RCC 7860 (cell line): Measurements from ENCODE around the gene SPDYE5.
"Not testable (repeated sequence)": the region's sequence is repeated elsewhere in the genome, so short reads cannot be mapped to it uniquely, and the experiment has no call there.

ENCODE experiments used
- DNase-seq: peaks from one replicate; pipeline ENCODE4 v3.0.0-alpha.2; 2015; ENCODE audit warnings: low spot score
- FAIRE-seq: peaks from 2 replicates; lab custom pipeline; 2012; peaks lifted over from hg19 to GRCh38; lab: Jason Lieb, UNC

The SPDYE5 gene

GRCh38 chr7:75492020-75492419 lies at the start of gene SPDYE5:
Gene SPDYE5 (plus strand): TSS chr7:75492320. CDS start chr7:75494048, 1,728 bp downstream.
- not testable (repeated sequence) for FAIRE-seq, DNase-seq

DNA sequence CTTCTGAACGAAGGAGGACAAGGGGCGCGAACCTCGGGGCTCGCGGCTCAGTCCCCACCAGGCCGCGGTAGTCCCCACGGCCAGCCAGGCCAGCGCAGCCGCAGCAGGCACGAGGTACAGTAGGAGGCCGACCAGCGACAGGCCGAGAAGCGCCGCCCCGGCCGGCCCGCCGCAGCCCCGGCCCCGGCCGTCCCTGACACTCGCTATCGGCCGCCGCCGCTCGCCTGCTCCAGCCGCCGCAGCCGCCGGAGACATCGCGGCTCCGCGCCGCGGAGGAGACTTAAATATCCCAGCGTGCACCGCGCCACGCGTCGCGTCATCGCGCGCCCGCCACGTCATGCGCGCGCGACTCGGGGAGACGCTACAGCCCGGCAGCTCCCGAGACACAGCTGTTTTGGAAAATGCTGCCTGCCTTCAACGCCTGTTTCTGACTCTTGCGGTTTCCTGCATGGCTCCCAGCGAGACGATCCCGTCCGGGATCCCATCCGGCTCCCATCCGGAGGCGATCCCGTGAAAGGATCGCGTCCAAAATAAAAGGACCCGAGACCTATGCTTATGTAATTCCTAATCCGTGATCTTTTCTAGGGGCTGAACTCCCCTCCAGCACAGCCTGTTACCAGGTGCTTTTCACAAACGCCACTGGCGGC lies 49.5 kb upstream of the SPDYE5 start:
- not testable (repeated sequence) for FAIRE-seq

DNA sequence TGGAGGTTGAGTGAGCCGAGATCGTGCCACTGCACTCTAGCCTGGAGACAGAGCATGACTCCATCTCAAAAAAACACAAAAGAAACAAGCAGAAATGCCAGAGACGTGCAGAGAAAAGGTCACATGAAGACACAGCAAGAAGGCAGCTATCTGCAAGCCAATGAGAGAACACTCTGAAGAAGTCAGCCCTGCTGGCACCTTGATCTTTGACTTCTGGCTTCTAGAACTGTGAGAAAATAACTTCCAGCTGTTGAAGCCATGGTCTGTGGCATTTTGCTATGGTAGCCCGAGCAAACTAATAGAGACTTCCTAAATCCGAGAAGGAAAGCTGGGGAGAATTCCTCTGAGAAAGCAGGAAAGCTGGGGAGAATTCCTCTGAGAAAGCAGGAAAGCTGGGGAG lies 42.2 kb upstream of the SPDYE5 start:
- not testable (repeated sequence) for DNase-seq, FAIRE-seq

More for the DNA sequence above, 49.5 kb upstream of the SPDYE5 start:
- DNase-seq = not testable (repeated sequence)

DNA sequence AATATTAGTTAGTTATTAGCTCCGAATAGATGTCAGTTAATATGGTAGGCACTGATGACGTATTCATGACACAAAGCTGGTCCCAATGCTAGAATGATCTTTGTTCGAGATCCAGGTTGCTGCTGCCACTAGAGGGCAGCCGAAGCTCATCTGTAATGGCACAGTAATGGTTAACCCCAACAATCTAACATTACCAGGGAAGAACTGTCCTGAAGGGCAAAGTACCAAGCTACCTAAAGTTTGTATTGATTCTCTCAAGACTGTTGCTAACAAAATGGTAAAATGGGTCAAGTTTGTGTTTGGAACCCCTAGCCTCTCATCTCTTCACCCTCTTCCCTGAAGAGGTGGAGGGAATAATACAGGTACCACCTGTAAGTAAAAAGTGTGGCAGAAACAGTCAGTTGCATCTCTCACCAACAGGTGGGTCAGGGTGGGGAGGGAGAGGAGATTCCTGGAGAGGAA lies 39.6 kb upstream of the SPDYE5 start:
- DNase-seq = not testable (repeated sequence)
- peak; percentile 82 for FAIRE-seq

- DNase-seq, FAIRE-seq: not testable (repeated sequence)
Measured at GRCh38 chr7:75456403-75456802, 35.7 kb upstream of the SPDYE5 start.

GRCh38 chr7:75458034-75458433 lies 34.1 kb upstream of the SPDYE5 start:
- FAIRE-seq, DNase-seq: not testable (repeated sequence)

- not testable (repeated sequence) for DNase-seq, FAIRE-seq
Measured at GRCh38 chr7:75460541-75460940, 31.6 kb upstream of the SPDYE5 start.

DNA sequence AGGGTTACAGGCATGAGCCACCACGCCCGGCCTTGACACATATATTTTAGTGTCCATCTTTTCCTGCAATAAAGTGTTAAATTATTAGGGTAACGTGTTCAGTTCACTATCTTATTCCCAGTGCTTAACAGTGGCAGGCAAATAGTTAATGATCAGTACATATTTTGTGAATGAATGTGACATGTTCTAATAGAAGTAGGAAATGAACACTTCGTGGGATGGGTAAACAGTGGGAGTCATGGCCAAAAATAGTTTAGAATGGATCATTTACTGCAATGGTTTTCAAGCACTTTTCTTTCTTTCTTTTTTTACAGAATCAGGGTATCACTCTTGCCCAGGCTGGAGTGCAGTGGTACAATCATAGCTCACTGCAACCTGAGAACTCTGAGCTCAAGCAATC lies 22.0 kb upstream of the SPDYE5 start:
- DNase-seq = not testable (repeated sequence)

GRCh38 chr7:75477457-75477856 lies 14.7 kb upstream of the SPDYE5 start:
- DNase-seq, FAIRE-seq: not testable (repeated sequence)

More for the DNA sequence above, 22.0 kb upstream of the SPDYE5 start:
- FAIRE-seq = not testable (repeated sequence)

DNA sequence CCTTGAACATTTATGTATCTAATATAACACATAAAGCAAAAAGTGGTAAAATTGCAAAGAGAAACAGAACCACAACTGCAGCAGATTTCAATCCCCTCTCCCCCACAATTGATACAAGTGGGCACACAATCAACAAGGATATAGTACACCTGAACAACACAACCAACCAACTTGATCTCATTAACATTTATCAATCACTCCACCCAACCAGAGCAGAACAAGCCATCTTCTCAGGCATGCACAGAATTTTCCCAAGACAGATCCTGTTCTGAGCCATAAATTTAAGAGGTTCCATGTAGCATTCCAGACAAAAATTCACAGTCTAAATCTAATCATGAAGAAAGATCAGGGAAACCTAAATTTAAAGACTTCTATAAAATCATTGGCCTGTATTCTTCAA lies 11.8 kb upstream of the SPDYE5 start:
- FAIRE-seq, DNase-seq: not testable (repeated sequence)

GRCh38 chr7:75485355-75485978 lies 6.7 kb upstream of the SPDYE5 start:
- not testable (repeated sequence) for DNase-seq, FAIRE-seq

DNA sequence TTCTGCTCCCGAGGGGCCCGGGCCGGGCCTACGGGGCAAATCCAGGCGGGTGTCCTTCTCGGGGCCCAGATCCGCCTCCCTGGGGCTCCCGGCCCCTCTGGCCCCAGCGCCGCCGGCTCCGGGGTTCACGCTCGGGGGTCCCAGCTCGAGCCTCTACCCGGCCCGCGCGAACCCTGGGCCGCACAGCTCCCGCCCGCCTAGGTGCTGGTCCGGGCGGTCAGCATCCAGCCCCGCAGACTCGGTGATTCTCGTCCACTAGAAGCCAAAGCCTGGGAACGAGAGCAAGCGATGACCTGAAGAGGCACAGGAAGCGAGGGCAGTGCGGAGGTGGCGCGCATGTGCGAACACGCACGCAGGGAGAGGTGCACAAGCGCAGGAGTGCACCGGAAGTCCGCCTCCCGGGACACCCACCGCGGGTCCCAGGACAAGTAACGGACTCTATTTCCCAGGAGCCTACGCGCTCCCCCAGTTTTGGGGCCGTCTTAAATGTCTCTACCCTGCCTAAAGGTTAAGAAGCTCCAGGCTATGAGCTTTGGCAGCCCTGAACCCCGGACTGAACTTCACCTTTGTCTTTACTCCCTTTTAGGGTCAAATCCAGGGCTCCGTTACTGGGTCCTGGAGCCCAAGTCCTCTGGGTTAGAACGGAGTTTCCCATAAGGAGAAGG lies 6.0 kb upstream of the SPDYE5 start, which contains the start of gene POM121C:
Gene POM121C, minus strand, starts transcription at position 321 of the 665 bp plus-strand sequence. CDS start 44,803 bp downstream, outside the sequence.
- FAIRE-seq (peak; percentile 16), DNase-seq (peak; percentile 92)

DNA sequence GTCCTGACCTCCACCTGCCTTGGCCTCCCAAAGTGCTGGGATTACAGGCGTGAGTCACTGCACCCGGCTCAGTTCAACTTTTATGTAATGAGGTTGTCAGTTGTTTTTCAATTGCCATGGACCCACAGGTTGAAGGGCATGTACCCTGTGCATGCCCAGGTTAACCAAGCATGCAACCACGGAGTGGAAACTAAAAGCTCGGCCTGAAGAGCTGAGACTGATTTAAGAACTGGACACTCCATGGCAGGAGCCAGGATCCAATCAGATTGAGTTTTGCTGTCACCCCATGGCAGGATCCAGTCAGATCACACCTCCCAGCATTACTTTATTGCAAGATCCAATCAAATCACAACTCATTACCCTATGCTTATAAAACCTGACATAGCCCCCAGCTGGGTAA lies 16.9 kb downstream of the SPDYE5 start:
- DNase-seq = not testable (repeated sequence)
- peak; percentile 91 for FAIRE-seq

DNA sequence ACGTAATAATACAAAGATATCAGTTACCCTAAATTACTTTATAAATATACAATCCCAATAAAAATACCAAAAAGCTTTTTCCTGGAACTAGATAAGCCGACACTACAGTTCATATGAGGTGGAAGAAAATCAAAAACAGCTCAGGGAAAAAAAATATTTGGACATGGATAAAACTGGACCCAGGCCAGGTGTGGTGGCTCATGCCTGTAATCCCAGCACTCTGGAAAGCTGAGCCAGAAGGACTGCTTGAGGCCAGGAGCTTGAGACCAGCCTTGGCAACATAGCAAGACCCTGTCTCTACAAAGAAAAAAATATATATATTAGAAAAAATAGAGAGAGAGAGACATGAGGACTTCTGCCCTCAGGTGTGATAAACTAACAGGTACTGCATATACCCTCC lies 26.7 kb downstream of the SPDYE5 start:
- FAIRE-seq, DNase-seq: not testable (repeated sequence)

DNA sequence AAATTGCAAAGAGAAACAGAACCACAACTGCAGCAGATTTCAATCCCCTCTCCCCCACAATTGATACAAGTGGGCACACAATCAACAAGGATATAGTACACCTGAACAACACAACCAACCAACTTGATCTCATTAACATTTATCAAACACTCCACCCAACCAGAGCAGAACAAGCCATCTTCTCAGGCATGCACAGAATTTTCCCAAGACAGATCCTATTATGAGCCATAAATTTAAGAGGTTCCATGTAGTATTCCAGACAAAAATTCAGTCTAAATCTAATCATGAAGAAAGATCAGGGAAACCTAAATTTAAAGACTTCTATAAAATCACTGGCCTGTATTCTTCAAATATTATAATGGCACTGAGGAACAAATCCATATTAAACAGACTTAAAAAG lies 29.6 kb downstream of the SPDYE5 start:
- FAIRE-seq, DNase-seq: not testable (repeated sequence)

- not testable (repeated sequence) for DNase-seq, FAIRE-seq
Measured at GRCh38 chr7:75527224-75527722, 35.2 kb downstream of the SPDYE5 start.

DNA sequence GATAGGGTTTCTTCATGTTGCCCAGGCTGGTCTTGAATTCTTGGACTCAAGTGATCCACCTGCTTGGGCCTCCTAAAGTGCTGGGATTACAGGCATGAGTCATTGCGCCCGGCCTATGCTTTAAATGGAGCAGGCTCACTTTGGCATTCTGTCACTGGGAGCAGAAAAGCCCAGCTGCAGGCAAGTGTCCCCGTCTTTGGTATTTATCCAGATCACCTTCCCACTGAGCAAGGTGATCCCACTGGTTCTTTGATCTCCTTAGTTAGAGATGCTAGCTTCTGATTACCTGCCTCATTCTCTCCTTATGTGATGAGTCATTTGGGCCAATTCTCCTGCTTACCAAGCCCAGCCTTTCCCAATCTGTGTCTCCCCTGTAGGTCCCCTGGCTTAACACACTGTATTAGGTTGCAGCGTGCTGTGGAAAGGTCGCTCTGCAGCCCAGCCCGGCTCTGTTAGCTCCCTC lies 39.3 kb downstream of the SPDYE5 start:
- DNase-seq = no peak
- FAIRE-seq = no peak

GRCh38 chr7:75532639-75533038 lies 40.5 kb downstream of the SPDYE5 start:
- no peak for FAIRE-seq

DNA sequence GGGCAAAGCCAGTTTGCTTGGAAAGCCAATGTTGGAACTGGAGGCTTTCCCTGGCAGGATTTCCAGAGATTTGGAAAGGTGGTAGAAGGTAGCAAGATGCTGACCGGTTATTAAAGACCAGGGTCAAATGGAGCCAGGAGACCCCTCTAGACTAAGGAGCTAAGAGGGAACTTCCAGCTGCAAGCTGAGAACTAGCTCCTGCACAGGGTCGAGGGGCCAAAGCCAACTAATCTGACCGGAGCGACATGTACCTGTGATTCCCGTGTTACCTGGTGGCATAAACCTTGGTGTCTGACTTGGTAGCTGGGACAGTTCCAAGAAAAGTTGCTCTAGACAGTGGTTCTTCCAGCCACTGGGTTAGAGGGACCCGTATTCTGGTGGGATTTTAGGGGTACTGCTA lies 41.8 kb downstream of the SPDYE5 start:
- FAIRE-seq = no peak
- DNase-seq = no peak

More at GRCh38 chr7:75532639-75533038, 40.5 kb downstream of the SPDYE5 start:
- DNase-seq = no peak

GRCh38 chr7:75534727-75535307 lies 42.7 kb downstream of the SPDYE5 start:
- peak; percentile 77 for DNase-seq
- FAIRE-seq = peak; percentile 63
